LNCAP (cell line): ENCODE results near the gene FNBP1.

Experiments used
- CTCF ChIP-seq: fragments of 450-650 bp; IDR thresholded peaks from 2 replicates; pipeline ENCODE4 v1.5.1; 2017; ENCODE audit warnings: mild to moderate bottlenecking

FNBP1 gene

GRCh38 chr9:129989362-129989708 lies 53.7 kb downstream of the FNBP1 start:
- no peak for TF ChIP-seq CTCF

GRCh38 chr9:129988607-129989361 lies 54.2 kb downstream of the FNBP1 start:
- TF ChIP-seq CTCF, result no peak

GRCh38 chr9:129987941-129988340 lies 55.0 kb downstream of the FNBP1 start:
- TF ChIP-seq CTCF, result no peak

GRCh38 chr9:129987047-129987446 lies 55.9 kb downstream of the FNBP1 start:
- no peak for TF ChIP-seq CTCF

- TF ChIP-seq CTCF, result no peak
Observed at GRCh38 chr9:129983891-129984290, 59.1 kb downstream of the FNBP1 start.

GRCh38 chr9:129981180-129981907 lies 61.6 kb downstream of the FNBP1 start:
- TF ChIP-seq CTCF, result no peak

- no peak for TF ChIP-seq CTCF
Observed at GRCh38 chr9:129979071-129979745, 63.8 kb downstream of the FNBP1 start.
